HG02852 (cell line): ENCODE data around the gene THBS2.

Experiments used
- ATAC-seq: cut with Tn5 transposase; IDR thresholded peaks from one replicate; pipeline ENCODE4 v1.9.1; 2021; ENCODE audit warnings: mild to moderate bottlenecking, moderate library complexity; ENCODE audit not compliant: unreplicated experiment

THBS2 gene

DNA sequence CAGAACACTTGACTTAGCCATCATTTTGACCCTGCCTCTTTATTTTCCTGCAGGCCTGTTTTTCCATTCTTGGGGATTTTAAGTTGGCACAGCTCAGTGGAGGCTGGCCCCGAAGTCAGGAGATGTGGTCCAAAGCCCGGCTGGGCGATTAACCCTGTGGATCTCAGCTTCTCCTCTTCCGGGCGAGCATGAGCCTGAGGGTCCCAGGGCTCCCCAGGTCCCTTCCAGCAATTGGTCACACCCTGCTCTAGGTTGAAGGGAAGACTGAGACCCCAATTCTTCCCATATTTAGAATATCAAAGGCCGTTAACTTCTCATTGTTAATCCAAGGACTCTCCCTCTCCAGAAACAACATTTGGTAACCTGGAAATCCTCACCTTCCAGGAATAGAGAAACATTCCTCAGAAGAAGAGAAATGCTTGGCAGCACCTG lies 2.3 kb downstream of the THBS2 start:
- no peak for ATAC-seq

DNA sequence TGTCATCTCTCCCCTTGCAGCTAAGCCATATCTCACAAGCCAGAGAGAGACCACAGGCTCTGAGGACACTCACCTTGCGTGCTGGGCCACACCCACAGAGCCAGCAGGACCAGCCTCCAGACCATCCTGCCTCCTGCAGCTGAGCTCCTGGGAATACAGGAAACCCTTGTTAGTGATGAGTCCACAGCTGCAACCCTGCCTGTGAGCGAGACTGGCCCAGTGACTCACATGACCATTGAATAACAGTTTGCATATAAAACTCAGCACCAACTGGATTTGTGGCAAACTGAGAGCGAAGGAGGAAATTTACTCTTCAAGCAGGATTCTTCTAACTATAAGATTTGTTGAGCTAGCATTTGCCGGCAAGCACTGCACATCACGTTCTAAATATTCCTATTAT lies 3.0 kb downstream of the THBS2 start:
- no peak for ATAC-seq

DNA sequence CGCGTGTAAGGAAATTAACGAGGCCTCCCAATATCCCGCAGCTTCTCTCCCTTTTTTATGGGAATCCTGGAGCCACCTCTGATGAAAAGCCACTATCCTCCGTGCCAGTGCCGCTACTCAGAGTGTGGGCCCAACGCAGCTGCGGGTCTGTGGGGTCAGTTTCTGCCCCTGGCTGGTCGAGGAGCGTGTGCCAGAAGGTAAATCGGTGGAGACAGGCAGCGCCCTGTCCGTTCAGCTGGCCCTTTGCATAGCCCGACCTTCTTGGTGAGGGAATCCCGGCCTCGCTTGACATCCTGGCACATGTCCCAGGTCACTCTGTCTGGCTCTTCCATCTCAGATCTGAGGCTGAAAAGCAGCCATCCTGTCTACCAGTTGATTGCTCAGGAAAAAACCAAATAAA lies 4.6 kb downstream of the THBS2 start:
- no peak for ATAC-seq

DNA sequence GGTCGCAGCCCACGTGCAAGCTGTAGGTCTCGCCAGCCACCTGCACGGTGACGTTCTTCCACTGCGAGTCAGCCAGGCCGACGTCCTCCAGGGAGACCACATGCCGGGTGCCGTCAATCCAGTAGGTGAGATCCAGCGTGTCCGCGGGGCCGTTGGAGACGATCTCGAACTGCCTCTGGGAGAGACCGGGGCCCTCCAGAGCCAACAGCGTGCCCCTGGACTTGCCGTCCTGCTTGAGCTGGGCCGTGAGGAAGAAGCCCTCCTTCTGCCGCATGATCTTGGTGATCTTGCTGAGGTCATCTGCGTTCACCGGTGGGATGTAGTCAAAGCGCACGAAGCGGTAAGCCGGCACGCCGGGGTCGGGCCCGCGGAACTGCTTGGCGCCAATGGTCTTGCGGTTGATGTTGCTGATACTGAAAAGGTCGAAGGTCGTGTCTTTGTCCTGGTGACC lies 5.1 kb downstream of the THBS2 start:
- no peak for ATAC-seq

DNA sequence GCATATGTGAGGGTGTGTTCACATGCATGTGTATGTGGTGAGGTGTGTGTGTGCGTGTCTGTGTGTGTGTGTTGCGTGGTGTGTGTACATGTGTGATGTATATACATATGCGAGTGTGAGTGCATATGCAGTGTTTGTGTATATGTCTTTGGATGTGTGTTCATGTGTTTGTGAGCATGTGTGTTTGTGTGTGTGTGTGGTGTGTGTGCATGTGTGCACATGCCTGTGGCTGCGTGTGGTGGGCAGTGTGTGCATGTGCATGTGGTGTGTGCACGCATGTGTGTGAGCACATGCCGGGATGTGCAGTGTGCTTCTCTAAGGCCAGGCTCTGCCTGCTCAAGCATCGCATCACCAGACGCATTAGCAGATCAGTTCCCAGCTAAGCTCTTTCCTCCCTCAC lies 5.7 kb downstream of the THBS2 start:
- ATAC-seq = no peak

DNA sequence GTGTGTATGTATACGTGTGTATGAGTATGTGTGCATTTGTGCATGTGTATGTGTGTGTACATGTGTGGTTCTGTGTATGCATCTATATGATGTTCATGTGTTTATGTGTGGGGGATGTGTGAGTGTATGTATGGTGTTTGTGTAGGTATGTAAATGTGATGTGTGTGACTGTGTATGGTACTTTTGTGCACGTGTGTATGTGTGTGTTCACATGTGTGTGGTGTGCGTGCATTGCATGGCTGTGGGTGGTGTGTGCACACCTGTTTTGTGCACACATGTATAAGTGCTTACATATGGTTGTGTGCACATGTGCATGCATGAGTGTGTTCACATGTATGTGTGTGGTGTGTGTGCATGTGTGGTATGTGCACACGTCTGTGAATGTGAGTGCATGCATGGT lies 6.2 kb downstream of the THBS2 start:
- no peak for ATAC-seq

DNA sequence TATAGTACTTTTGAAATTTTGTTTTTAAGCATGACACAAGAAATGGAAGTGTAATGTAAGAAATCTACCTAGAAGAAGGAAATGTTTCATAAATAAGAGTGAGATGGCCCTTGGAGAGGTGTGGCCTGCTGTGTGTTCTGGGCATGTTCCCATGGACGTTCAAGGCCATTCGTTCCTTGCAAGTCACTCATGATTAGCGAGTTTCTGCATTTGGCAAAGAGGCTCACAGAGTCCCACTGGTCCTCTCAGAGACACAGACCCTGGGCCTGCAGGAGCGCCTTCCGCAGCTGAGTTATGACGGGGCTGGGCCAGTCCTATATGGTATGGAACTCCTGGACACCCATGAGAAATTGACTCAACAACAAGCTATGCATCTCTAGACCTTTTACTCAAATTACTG lies 7.2 kb downstream of the THBS2 start:
- no peak for ATAC-seq

DNA sequence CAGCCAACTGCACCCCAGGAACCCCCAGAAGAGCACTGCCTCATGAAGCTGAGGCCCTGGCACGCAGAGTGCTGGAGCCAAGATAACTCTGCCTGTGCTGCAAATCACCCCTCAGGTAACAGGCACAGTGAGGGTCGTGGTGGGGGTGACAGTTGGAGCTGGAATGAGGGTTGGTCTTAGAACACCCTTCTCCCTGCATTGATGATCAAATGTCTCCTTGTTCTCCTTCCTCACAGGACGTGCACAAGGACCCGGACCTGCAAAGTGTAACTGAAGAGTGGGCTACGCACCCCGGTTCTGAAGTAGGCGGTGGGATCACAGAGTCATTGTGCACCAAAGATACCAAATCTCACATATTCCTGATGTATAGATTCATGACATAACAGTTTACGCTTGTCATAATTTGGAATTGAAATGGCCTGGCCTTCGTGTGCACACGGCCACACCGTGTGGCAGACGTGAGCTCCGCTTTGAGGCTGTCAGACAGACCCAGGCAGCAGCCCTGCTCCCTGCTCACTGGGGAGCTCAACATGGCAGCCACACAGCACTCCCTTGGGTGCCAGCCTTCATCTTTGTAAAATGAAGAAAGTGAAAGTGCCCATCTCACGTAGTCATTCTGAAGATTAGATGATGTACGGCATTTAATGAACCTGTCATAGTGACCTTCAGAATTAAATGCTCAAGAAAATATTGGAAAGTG lies 8.8 kb downstream of the THBS2 start:
- ATAC-seq = no peak

DNA sequence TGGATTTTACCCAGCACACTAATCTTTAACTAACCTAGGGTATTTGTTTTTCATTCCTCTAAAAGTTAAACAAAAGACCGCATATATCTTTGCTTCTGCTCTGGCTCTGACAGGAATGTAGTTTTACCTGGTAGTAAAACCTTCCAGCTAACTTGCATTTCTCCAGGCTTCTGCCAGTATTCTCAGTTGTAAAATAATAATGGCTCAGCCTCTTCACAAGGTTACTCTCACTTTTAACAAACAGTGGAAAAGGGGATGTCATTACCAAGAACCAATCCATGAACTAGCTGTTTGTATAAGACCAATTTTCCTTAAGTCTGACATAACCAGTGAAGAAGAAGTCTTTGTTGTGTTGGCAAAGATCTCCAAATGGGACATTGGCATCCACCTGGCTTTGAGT lies 10.0 kb downstream of the THBS2 start:
- no peak for ATAC-seq

DNA sequence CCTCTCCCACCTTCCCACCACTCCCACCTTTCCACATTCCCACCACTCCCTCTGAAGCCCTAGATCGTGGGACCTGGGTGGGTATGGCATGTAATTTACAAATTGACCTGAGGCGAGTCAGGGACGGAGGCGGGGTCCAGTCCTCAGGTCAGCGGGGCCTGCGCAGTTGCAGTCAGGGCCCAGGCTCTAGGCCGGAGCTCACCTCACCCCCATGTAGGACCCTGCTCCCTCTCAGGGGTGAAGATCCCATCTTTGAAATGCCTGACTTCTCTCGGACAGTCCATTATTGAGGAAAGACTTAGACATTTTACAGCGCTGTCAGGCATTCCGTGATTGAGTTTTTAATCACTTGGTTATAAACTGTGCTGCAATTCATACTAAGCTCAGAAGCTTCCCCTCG lies 10.5 kb downstream of the THBS2 start:
- no peak for ATAC-seq

DNA sequence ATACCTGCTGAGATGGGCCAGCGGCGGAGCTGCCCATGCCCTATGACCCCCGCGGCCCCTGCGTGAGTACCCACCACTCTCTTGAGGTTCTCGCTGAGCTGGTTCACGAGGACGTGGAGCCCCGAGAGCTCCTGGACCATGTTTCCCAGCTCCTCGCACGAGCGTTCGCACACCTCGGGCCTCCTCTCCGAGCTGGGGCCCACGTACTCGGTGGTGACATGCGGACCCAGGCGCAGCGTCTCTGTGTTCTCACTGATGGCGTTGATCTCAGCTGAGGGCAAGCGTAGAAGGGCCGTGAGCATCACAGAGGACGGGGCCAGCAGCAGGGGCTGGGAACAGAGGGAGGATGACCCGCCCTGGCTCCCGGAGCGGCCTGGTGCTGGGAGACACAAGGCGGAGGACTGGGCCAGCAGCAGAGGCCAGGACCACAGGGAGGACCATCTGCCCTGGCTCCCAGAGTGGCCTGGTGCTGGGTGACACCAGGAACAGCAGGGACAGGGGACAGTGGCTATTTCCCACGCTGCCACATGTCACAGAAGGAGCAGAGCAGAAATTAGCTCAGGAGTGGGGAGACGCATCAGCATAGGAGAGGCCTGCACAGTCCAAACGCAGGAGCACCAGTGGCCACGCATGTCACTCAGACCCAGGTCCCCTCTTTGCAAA lies 11.8 kb downstream of the THBS2 start:
- ATAC-seq = no peak

DNA sequence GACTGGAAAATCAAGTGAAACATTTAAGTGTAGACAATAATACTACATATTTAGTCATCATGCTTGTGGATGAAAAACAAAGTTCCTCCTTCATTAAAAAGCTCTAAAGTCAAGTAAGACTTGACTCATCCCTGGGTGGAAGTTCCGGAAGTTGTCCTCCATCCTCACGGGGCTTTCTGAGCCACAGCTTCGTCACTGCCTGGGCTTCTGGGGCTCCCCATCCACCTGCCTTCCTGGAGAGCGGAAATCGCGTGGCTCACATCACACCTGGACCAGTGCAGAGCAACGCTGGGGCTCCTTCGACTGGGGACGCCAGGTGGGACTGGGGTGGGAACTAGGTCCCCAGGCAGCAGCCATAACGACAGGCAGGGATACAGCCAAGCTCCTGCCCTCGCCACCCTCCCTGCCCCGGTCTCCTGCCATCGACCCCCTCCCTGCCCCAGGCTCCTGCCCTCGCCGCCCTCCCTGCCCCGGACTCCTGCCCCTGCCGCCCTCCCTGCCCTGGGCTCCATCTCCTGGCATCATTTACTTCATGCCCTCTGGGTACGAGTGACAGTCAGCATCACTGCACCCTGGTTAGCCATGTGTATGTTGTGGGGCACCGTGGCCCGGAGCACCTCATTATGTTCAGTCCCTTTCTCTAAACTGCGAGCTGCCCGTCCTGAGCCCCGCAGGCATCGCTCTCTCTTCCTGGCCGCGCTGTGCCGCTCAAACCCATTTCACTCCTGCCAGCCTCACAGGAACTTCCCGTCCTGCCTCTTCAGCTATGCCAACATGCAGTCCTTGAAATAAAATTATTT lies 12.9 kb downstream of the THBS2 start:
- no peak for ATAC-seq

DNA sequence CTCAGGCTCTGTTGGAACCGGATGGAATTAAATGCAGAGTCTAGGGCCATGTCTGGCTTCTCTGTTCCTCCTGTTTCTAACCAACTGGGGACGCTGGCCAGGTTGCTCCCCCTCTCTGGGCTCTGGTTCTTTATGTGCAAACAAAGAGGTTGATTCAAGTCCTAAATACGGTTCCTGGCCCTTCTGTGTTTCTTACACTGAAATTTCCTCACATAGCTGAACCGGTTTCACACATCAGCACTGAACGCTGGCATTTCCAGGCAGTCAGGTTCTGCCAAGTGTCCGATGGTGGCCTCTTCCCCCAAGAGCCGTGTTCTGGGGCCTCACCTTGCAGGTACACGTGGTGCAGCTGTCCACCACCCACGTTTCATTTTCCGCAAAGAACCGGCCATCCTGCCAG lies 13.5 kb downstream of the THBS2 start:
- no peak for ATAC-seq

DNA sequence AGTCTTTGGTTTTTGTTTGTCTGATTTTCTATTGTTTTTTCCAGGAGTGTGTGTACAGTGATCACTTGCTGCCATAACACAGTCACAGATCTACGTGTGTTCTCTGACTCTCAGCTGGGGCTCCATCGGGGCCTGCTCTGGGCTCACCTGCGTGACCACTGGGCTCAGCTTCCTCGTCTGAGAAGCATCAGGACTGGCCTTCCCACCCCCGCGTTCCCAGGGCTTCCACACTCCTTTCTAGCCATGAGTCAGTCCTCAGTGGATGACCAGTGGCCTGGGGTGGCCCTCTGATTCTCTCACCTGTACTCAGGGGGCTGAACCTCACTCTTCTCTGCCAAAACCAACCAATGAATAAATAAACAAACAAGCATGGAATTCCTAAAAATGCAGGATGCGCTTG lies 14.5 kb downstream of the THBS2 start:
- no peak for ATAC-seq

DNA sequence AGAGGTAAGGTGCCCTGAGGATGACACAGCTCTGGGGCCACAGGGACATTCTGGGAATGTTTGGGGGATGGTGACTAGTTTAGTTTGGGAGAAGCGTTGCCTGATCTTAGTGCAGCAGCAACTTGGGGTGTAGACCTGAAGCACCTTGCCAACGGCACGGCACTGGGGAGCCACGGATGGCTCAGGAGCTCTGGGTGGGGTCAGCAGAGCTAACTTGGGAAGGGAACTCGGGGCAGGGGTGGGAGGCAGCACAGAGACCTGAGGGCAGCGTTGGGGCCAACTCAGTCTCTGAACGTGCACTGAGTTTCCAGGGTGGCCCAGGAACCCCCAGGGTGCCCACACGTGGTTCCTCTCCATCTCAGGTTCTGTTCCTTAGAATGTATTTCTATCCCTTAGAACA lies 14.9 kb downstream of the THBS2 start:
- ATAC-seq = no peak

DNA sequence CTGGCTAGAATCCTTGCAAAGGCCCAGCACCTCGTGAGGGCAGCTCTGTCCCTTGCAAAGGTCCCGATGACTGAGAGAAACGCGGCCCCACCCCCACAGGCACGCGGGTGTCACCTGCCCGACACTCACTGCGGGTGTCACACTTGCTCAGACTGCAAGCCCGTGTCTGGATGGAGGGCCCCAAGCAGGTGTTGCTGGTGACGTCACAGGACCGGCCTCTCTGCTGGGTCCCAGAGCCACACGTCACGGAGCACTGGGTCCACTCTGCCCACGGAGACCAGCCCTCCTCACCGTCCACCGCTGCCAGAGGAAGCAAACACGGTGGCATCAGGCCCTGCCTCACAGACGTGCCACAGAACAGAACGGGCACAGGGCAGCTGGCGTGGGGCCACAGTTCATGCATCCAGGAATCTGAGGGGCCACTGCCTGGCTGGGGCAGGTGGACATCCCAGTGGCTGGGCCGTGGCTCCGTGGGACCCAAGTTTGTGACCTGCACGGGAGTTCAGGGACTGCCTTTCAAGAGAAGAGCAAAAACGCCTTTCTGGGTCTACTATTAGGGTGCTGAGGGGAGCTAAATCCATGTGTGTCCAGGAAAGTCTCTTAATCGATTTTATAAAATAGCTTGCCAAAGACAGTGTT lies 16.0 kb downstream of the THBS2 start:
- ATAC-seq = no peak

DNA sequence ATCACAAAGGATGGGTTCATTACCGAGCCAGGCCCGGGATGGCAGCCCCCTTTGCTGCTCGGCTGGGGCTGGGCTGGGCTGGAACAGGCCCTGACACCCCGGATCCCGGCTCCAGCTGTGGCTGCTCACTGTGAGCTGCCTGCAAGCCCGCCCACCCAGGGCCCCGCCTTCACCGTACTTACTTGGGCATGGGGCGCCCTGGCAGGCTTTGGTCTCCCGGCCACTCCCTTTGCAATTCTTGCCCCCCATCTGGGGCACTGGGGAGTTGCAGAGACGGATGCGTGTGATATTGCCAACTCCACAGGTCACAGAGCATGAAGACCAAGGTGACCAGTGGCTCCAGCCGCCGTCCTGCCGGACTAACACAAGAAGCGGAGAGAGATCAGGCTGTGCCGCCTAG lies 16.7 kb downstream of the THBS2 start:
- no peak for ATAC-seq

DNA sequence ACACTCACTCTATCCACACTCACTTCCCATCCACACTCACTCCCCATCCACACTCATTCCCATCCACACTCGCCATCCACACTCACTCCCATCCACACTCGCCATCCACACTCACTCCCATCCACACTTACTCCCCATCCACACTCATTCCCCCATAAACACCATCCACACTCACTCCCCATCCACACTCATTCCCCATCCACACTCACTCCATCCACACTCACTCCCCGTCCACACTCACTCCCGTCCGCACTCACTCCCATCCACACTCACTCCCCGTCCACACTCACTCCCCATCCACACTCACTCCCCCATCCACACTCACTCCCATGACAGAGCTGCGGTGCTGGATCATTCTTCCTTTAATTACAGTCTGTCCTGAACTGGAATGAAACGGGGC lies 17.1 kb downstream of the THBS2 start:
- ATAC-seq = no peak

DNA sequence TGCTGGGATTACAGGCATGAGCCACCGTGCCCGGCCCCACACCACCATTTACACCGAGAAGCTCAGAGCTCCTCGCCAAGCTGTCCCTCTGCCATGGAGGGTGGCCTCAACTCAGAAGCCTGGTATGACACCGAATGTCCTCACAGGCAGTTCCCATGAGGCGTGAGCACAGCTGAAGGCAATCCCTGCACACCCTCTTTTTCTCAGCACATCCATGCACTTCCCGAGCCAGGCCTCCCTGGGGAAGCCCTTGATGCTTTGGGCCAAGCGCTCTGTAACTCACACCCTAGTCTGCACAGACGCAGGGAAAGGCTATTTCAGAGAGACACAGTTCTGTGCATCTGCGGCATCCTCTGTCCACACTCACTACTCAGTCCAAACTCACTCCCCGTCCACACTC lies 18.4 kb downstream of the THBS2 start:
- ATAC-seq = no peak

DNA sequence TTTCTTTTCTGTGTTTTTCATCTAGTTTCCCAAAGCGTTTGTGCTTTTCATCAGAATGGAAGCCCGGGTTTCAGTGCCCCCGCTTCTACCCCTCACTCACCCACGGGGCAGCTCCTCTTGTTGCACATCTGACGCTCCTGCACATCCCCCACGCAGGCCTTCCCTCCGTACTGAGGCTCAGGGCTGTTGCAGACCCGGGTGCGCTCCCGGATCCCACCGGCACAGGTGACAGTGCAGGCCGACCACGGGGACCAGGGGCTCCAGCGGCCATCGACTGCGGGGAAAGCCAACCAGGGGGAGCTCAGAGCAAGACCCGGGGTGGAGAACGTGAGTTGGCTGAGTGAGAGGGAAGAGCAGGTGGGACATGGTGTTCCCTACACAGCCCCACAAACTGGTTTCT lies 19.0 kb downstream of the THBS2 start:
- ATAC-seq = no peak

DNA sequence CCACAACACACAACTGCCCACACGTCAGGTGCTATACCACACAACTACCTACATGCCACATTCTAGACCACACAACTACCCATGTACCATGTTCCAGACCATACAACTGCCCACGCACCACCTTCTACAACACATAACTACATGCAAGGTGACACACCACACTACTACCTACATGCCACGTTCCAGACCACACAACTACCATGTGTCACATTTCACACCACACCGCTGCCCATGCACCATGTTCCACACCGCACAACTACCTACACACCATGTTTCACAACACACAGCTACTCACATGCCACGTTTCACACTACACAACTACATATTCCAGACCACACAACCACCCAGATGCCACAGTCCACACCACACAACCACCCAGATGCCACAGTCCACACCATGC lies 19.8 kb downstream of the THBS2 start:
- ATAC-seq = no peak

DNA sequence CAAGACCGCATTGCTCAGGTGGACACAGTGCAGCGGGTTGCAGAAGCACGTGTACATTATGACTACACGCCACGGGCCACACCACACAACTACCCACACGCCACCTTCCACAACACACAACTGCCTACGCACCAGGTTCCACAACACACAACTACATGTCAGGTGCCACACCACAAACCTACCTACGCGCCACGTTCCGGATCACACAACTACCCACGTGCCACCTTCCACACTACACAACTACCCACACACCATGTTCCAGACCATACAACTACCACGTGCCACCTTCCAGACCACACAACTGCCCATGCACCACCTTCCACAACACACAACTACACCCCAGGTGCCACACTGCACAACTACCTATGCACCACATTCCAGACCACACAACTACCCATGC lies 20.5 kb downstream of the THBS2 start:
- ATAC-seq = no peak
